ENCODE results near the gene GLI3.

GLI3 gene

DNA sequence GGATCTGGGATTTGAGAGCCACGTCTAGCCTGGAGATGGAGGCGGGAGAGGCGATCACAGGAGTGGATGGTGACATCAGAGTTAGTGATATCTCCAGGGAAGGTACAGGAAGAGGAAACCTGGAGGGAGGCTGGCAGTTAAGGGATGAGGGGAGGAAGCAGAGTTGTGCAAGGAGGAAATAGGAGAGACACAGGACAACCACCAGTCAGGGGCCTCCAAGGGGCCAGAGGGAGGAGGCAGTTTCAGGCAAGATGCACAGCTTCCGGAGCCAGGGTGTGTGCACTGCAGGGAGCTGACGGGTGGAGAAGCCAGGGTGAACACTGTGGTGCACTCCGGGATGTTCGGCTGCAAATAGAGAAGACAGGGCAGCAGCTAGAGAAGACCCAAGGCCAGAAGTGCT is 141.2 kb downstream of the GLI3 start:
- no peak overlapping the region for H2BK120ac ChIP-seq (ENCODE audit: insufficient read depth, low read length, poor library complexity)

DNA sequence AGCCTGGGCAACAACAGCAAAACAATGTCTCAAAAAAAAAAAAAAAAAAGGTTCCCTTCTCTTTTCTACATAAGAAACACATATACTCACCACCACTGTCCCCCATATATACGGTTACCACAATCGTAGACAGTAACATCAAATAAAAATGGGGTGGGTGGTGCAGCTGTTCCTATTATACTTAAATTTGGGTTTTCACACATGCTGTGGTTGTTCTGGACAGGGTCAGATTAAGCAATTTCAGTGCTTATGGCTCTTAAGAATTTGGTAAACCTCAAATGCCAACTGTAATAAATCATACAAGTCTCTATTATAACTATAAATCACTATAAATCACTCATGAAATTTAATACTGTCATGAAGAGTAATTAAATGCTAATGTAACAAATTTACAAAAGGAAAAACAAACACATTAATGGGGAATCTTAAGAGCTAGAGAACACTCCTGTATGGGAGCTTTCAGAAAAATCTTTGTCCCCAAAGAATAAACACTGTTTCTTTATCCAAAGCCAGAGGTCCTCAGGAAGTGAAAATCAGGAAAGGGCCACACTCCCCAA is 143.6 kb downstream of the GLI3 start:
- no peak overlapping the region for H2BK120ac ChIP-seq (ENCODE audit: insufficient read depth, low read length, poor library complexity)
- no peak overlapping the region for H3K4me2 ChIP-seq (ENCODE audit: low read length)
- H3K4ac ChIP-seq (ENCODE audit: low read depth, low read length) = no peak overlapping the region
- H3K18ac ChIP-seq (ENCODE audit: low read length) = no peak overlapping the region
- no CpG with 5 or more reads among the region's 2 CpGs for WGBS (ENCODE audit: extremely low coverage, insufficient coverage, insufficient read length)
- no peak overlapping the region for H4K91ac ChIP-seq (ENCODE audit: low read depth, low read length)
- H2BK12ac ChIP-seq (ENCODE audit: low read length) = no peak overlapping the region
- no peak overlapping the region for H3K27ac ChIP-seq (ENCODE audit: low read depth, low read length)
- no peaks in the 10 kb centered on the region for H3K9me3 ChIP-seq (ENCODE audit: insufficient read depth, low read depth, low read length)
- H3K27me3 ChIP-seq (ENCODE audit: insufficient read depth, low read length) = no peaks in the 10 kb centered on the region
- H3K4me1 ChIP-seq (ENCODE audit: control insufficient read depth in 1 of 2, insufficient read depth in 2 of 2, low read length in 2 of 2) = peaks cover 8 to 16% of the 10 kb centered on the region in 2 experiments
- no peak overlapping the region for H4K8ac ChIP-seq (ENCODE audit: low read depth, low read length)
- H3K23ac ChIP-seq (ENCODE audit: low read length) = no peak overlapping the region
- peaks cover 2% of the 10 kb centered on the region for H3K79me2 ChIP-seq (ENCODE audit: control insufficient read depth, insufficient read depth, low read length, poor library complexity)
- no peaks in the 10 kb centered on the region for H3K36me3 ChIP-seq (ENCODE audit: control insufficient read depth in 1 of 2, insufficient read depth in 2 of 2, low read length in 2 of 2)
- no peak overlapping the region for H4K12ac ChIP-seq (ENCODE audit: low read depth, low read length)
- no peak overlapping the region for H2BK5ac ChIP-seq (ENCODE audit: low read depth, low read length, poor library complexity)
- DNase-seq = no peak
- no peaks in the 10 kb centered on the region for H3K79me1 ChIP-seq (ENCODE audit: low read length)
- no peak overlapping the region for H2AFZ ChIP-seq (ENCODE audit: insufficient read depth, low read length, poor library complexity)
- H2AK5ac ChIP-seq (ENCODE audit: low read length) = no peak overlapping the region
- H3K4me3 ChIP-seq (ENCODE audit: low read depth, low read length) = no peak overlapping the region
- H3K9ac ChIP-seq (ENCODE audit: low read length) = no peak overlapping the region
- no peak overlapping the region for H3K14ac ChIP-seq (ENCODE audit: low read length)

More for the DNA sequence above, 141.2 kb downstream of the GLI3 start:
- peaks cover 2% of the 10 kb centered on the region for H3K79me2 ChIP-seq (ENCODE audit: control insufficient read depth, insufficient read depth, low read length, poor library complexity)
- no peak overlapping the region for H3K4me3 ChIP-seq (ENCODE audit: low read depth, low read length)
- no peak overlapping the region for H3K4ac ChIP-seq (ENCODE audit: low read depth, low read length)
- H3K79me1 ChIP-seq (ENCODE audit: low read length) = no peaks in the 10 kb centered on the region
- peaks cover 8 to 16% of the 10 kb centered on the region in 2 experiments for H3K4me1 ChIP-seq (ENCODE audit: control insufficient read depth in 1 of 2, insufficient read depth in 2 of 2, low read length in 2 of 2)
- H3K9me3 ChIP-seq (ENCODE audit: insufficient read depth, low read depth, low read length) = no peaks in the 10 kb centered on the region
- no peak overlapping the region for H2BK5ac ChIP-seq (ENCODE audit: low read depth, low read length, poor library complexity)
- no peak overlapping the region for H3K18ac ChIP-seq (ENCODE audit: low read length)
- H2BK12ac ChIP-seq (ENCODE audit: low read length) = no peak overlapping the region
- H3K27me3 ChIP-seq (ENCODE audit: insufficient read depth, low read length) = no peaks in the 10 kb centered on the region
- no peak overlapping the region for H3K23ac ChIP-seq (ENCODE audit: low read length)
- no peak overlapping the region for H4K91ac ChIP-seq (ENCODE audit: low read depth, low read length)
- no peak overlapping the region for H3K27ac ChIP-seq (ENCODE audit: low read depth, low read length)
- H4K12ac ChIP-seq (ENCODE audit: low read depth, low read length) = no peak overlapping the region
- no CpG with 5 or more reads among the region's 7 CpGs for WGBS (ENCODE audit: extremely low coverage, insufficient coverage, insufficient read length)
- no peak overlapping the region for H2AK5ac ChIP-seq (ENCODE audit: low read length)
- no peak overlapping the region for H4K8ac ChIP-seq (ENCODE audit: low read depth, low read length)
- DNase-seq = no peak
- no peak overlapping the region for H3K4me2 ChIP-seq (ENCODE audit: low read length)
- H2AFZ ChIP-seq (ENCODE audit: insufficient read depth, low read length, poor library complexity) = no peak overlapping the region
- H3K36me3 ChIP-seq (ENCODE audit: control insufficient read depth in 1 of 2, insufficient read depth in 2 of 2, low read length in 2 of 2) = no peaks in the 10 kb centered on the region
- H3K9ac ChIP-seq (ENCODE audit: low read length) = no peak overlapping the region
- no peak overlapping the region for H3K14ac ChIP-seq (ENCODE audit: low read length)

DNA sequence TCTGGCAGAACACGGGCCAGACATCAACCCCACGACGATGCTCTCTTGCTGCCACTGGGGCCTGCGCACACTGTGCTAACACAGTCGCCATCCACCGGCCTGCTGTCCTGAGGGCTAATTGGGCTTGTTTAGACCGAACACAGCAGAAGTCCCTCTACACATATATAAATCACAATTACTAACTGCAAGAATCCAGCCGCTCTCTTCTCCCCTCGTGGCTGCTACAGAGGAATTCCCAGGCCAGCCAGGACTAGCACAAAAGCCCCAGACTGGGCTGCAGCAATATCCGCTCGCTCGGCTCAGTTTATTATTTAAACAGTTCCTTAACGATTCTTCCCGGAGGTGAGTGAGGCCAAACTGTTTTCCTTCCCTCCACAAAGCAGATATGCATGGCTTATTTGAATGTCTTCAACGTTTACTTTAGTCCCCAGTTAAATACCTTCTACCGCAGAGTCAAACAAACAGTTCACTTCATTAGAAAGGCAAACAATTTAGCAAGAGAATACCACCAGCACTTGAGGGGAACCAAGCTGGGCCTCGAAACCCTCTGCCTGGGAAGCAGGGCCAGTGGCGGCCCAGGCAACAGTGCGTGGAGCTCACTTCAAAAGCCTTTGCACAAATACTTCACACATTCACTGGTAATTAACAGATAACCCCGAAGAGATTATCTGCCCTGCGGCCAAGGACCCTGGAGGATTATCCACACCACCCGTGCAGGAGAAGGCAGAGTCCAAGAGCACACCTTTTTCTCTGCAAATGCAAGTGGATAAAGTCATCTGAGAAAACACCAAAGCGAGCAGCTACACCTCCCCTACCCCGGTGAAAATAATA is 145.3 kb downstream of the GLI3 start:
- H2AK5ac ChIP-seq (ENCODE audit: low read length) = no peak overlapping the region
- no peak overlapping the region for H4K8ac ChIP-seq (ENCODE audit: low read depth, low read length)
- peaks cover 5 to 9% of the 10 kb centered on the region in 2 experiments for H3K4me1 ChIP-seq (ENCODE audit: control insufficient read depth in 1 of 2, insufficient read depth in 2 of 2, low read length in 2 of 2)
- DNase-seq = no peak
- no peak overlapping the region for H3K18ac ChIP-seq (ENCODE audit: low read length)
- no peak overlapping the region for H4K12ac ChIP-seq (ENCODE audit: low read depth, low read length)
- H3K9ac ChIP-seq (ENCODE audit: low read length) = no peak overlapping the region
- no peaks in the 10 kb centered on the region for H3K79me2 ChIP-seq (ENCODE audit: control insufficient read depth, insufficient read depth, low read length, poor library complexity)
- no peak overlapping the region for H4K91ac ChIP-seq (ENCODE audit: low read depth, low read length)
- H3K27ac ChIP-seq (ENCODE audit: low read depth, low read length) = no peak overlapping the region
- H3K14ac ChIP-seq (ENCODE audit: low read length) = no peak overlapping the region
- H2BK12ac ChIP-seq (ENCODE audit: low read length) = no peak overlapping the region
- no peak overlapping the region for H2AFZ ChIP-seq (ENCODE audit: insufficient read depth, low read length, poor library complexity)
- no peaks in the 10 kb centered on the region for H3K79me1 ChIP-seq (ENCODE audit: low read length)
- no peak overlapping the region for H3K4me2 ChIP-seq (ENCODE audit: low read length)
- no peak overlapping the region for H2BK120ac ChIP-seq (ENCODE audit: insufficient read depth, low read length, poor library complexity)
- no CpG with 5 or more reads among the region's 24 CpGs for WGBS (ENCODE audit: extremely low coverage, insufficient coverage, insufficient read length)
- no peaks in the 10 kb centered on the region for H3K27me3 ChIP-seq (ENCODE audit: insufficient read depth, low read length)
- no peak overlapping the region for H3K4me3 ChIP-seq (ENCODE audit: low read depth, low read length)
- H3K4ac ChIP-seq (ENCODE audit: low read depth, low read length) = no peak overlapping the region
- H3K9me3 ChIP-seq (ENCODE audit: insufficient read depth, low read depth, low read length) = no peaks in the 10 kb centered on the region
- H3K36me3 ChIP-seq (ENCODE audit: control insufficient read depth in 1 of 2, insufficient read depth in 2 of 2, low read length in 2 of 2) = no peaks in the 10 kb centered on the region
- H3K23ac ChIP-seq (ENCODE audit: low read length) = no peak overlapping the region
- H2BK5ac ChIP-seq (ENCODE audit: low read depth, low read length, poor library complexity) = no peak overlapping the region

DNA sequence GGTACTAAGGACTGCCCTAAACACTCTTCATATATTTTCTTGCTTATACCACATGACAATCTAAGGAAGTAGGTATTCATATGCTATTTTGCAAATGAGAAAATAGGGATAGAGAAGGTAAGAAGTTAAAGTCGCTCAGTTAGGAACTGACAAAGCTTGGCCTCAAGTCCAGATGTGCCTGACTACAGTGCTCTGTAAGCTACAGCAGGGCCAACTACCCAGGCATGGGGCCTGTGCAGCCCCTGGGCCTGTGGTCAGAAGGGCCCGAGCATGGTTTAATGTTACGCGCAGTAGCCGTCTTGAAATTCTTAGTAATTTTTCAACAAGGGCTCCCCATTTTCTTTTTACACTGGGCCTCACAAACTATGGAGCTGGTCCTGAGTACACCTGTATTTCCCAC is 146.2 kb downstream of the GLI3 start:
- H2BK120ac ChIP-seq (ENCODE audit: insufficient read depth, low read length, poor library complexity) = no peak overlapping the region
- no peaks in the 10 kb centered on the region for H3K27me3 ChIP-seq (ENCODE audit: insufficient read depth, low read length)
- no CpG with 5 or more reads among the region's 5 CpGs for WGBS (ENCODE audit: extremely low coverage, insufficient coverage, insufficient read length)
- H4K91ac ChIP-seq (ENCODE audit: low read depth, low read length) = no peak overlapping the region
- no peak overlapping the region for H2BK12ac ChIP-seq (ENCODE audit: low read length)
- no peak overlapping the region for H3K14ac ChIP-seq (ENCODE audit: low read length)
- no peak overlapping the region for H3K18ac ChIP-seq (ENCODE audit: low read length)
- H3K23ac ChIP-seq (ENCODE audit: low read length) = no peak overlapping the region
- H3K9me3 ChIP-seq (ENCODE audit: insufficient read depth, low read depth, low read length) = no peaks in the 10 kb centered on the region
- H3K79me1 ChIP-seq (ENCODE audit: low read length) = no peaks in the 10 kb centered on the region
- no peaks in the 10 kb centered on the region for H3K36me3 ChIP-seq (ENCODE audit: control insufficient read depth in 1 of 2, insufficient read depth in 2 of 2, low read length in 2 of 2)
- no peak for DNase-seq
- no peak overlapping the region for H3K27ac ChIP-seq (ENCODE audit: low read depth, low read length)
- no peak overlapping the region for H2BK5ac ChIP-seq (ENCODE audit: low read depth, low read length, poor library complexity)
- H3K4me1 ChIP-seq (ENCODE audit: control insufficient read depth in 1 of 2, insufficient read depth in 2 of 2, low read length in 2 of 2) = peaks cover 5% of the 10 kb centered on the region in 2 experiments
- no peak overlapping the region for H2AK5ac ChIP-seq (ENCODE audit: low read length)
- H4K8ac ChIP-seq (ENCODE audit: low read depth, low read length) = no peak overlapping the region
- no peak overlapping the region for H3K4me3 ChIP-seq (ENCODE audit: low read depth, low read length)
- H3K9ac ChIP-seq (ENCODE audit: low read length) = no peak overlapping the region
- H4K12ac ChIP-seq (ENCODE audit: low read depth, low read length) = no peak overlapping the region
- H2AFZ ChIP-seq (ENCODE audit: insufficient read depth, low read length, poor library complexity) = no peak overlapping the region
- H3K79me2 ChIP-seq (ENCODE audit: control insufficient read depth, insufficient read depth, low read length, poor library complexity) = no peaks in the 10 kb centered on the region
- no peak overlapping the region for H3K4me2 ChIP-seq (ENCODE audit: low read length)
- no peak overlapping the region for H3K4ac ChIP-seq (ENCODE audit: low read depth, low read length)
